ENCODE data around the gene GPC1.

GPC1 gene

DNA sequence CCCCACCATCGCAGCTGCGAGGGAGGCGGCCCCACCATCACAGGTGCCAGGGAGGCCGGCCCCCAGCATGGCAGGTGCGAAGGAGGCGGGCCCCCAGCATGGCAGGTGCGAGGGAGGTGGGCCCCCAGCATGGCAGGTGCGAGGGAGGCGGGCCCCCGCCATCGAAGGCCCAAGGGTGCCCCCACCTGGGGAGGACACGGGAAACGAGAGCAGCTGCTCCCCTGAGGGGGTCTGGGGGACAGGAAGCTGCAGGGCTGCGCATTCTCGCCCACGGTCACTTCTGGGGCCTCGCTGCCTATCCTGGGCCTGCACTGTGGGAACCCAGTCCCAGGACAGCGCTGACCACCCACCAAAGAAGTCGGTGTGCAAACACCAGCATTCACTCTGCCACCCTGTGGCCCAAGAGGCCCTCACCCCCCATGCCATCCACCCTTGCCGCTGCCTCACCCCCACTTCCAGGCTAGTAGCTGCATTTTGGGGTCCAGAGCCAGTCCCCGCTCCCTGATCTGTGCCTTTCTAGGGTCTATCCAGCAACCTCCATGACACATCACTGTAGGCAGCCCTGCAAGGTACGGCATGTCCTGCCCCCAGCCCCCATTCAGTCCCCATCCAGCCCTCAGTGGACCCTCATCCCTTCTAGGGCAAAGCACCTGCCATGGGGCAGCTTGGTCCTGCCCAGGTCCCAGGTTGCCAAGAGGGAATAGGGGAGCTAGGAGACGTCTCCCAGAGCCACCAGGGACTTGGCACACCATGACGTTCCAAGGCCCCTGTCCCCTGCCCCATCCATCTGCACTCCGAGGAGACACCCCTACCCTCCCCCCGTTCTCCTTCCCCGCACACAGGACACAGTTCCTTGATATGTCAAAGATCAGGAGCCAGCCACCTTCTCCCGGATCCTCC lies 24.0 kb upstream of the GPC1 start:
- Histone ChIP-seq H3K14ac (ENCODE audit: low read length) (no peak overlapping the region), H4K12ac (ENCODE audit: low read depth, low read length) (no peak overlapping the region), H3K4me1 (ENCODE audit: control insufficient read depth in 1 of 2, insufficient read depth in 2 of 2, low read length in 2 of 2) (no peaks in the 10 kb centered on the region), H2BK5ac (ENCODE audit: low read depth, low read length, poor library complexity) (no peak overlapping the region), H3K36me3 (ENCODE audit: control insufficient read depth in 1 of 2, insufficient read depth in 2 of 2, low read length in 2 of 2) (no peaks in the 10 kb centered on the region), H3K9me3 (ENCODE audit: insufficient read depth, low read depth, low read length) (peaks cover 4% of the 10 kb centered on the region), H3K9ac (ENCODE audit: low read length) (no peak overlapping the region), H3K23ac (ENCODE audit: low read length) (no peak overlapping the region), H3K27me3 (ENCODE audit: insufficient read depth, low read length) (no peaks in the 10 kb centered on the region), H3K18ac (ENCODE audit: low read length) (no peak overlapping the region), H3K79me1 (ENCODE audit: low read length) (no peaks in the 10 kb centered on the region), H3K4ac (ENCODE audit: low read depth, low read length) (no peak overlapping the region), H2AK5ac (ENCODE audit: low read length) (no peak overlapping the region), H3K79me2 (ENCODE audit: control insufficient read depth, insufficient read depth, low read length, poor library complexity) (no peaks in the 10 kb centered on the region), H4K8ac (ENCODE audit: low read depth, low read length) (no peak overlapping the region), H2AFZ (ENCODE audit: insufficient read depth, low read length, poor library complexity) (no peak overlapping the region), H2BK120ac (ENCODE audit: insufficient read depth, low read length, poor library complexity) (no peak overlapping the region), H3K4me3 (ENCODE audit: low read depth, low read length) (no peak overlapping the region), H2BK12ac (ENCODE audit: low read length) (no peak overlapping the region), H3K4me2 (ENCODE audit: low read length) (no peak overlapping the region), H3K27ac (ENCODE audit: low read depth, low read length) (no peak overlapping the region), H4K91ac (ENCODE audit: low read depth, low read length) (no peak overlapping the region)
- WGBS (ENCODE audit: extremely low coverage, insufficient coverage, insufficient read length), result no CpG with 5 or more reads among the region's 28 CpGs
- DNase-seq, result no peak

DNA sequence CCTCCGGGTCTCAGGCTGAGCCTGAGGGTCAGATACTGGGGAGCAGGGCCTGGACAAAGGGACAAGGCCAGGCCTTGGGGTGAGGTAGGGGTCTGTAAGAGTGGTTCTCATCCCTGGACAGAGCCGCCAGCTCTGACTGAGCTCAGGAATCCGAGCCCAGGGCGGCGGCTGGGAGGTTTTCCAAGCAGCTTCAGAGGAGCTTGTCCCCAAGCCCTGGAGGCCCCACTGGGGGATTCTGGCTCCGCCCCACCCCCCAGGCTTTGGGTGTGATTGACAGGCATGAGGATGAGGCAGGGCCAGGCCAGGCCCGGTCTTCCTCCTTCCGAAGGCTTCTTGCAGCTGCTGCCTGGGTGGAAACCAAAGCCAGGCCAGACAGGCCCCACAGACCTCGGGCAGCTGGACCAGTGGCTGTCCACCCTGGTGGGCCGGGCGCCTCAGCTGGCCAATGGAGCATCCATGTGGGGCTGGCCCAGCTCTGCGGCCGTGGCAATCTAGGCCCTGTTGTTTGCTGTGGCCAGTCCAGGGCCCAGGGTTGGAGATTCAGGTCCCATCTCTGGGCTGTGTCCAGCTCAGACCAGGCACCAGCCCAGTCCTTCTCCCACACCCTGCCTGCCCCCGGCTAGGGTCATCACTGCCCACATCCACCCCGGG lies 23.1 kb upstream of the GPC1 start:
- Histone ChIP-seq H3K79me2 (ENCODE audit: control insufficient read depth, insufficient read depth, low read length, poor library complexity) (no peaks in the 10 kb centered on the region), H3K27me3 (ENCODE audit: insufficient read depth, low read length) (no peaks in the 10 kb centered on the region), H3K9me3 (ENCODE audit: insufficient read depth, low read depth, low read length) (peaks cover 4% of the 10 kb centered on the region), H4K91ac (ENCODE audit: low read depth, low read length) (no peak overlapping the region), H3K27ac (ENCODE audit: low read depth, low read length) (no peak overlapping the region), H3K9ac (ENCODE audit: low read length) (no peak overlapping the region), H3K18ac (ENCODE audit: low read length) (no peak overlapping the region), H2AFZ (ENCODE audit: insufficient read depth, low read length, poor library complexity) (no peak overlapping the region), H3K79me1 (ENCODE audit: low read length) (no peaks in the 10 kb centered on the region), H2BK5ac (ENCODE audit: low read depth, low read length, poor library complexity) (no peak overlapping the region), H2BK120ac (ENCODE audit: insufficient read depth, low read length, poor library complexity) (no peak overlapping the region), H3K36me3 (ENCODE audit: control insufficient read depth in 1 of 2, insufficient read depth in 2 of 2, low read length in 2 of 2) (no peaks in the 10 kb centered on the region), H3K23ac (ENCODE audit: low read length) (no peak overlapping the region), H3K4ac (ENCODE audit: low read depth, low read length) (no peak overlapping the region), H4K12ac (ENCODE audit: low read depth, low read length) (no peak overlapping the region), H2BK12ac (ENCODE audit: low read length) (no peak overlapping the region), H4K8ac (ENCODE audit: low read depth, low read length) (no peak overlapping the region), H3K14ac (ENCODE audit: low read length) (no peak overlapping the region), H3K4me1 (ENCODE audit: control insufficient read depth in 1 of 2, insufficient read depth in 2 of 2, low read length in 2 of 2) (no peaks in the 10 kb centered on the region), H3K4me2 (ENCODE audit: low read length) (no peak overlapping the region), H2AK5ac (ENCODE audit: low read length) (no peak overlapping the region), H3K4me3 (ENCODE audit: low read depth, low read length) (peak overlapping the region; percentile 36)
- DNase-seq, result no peak
- WGBS (ENCODE audit: extremely low coverage, insufficient coverage, insufficient read length), result no CpG with 5 or more reads among the region's 15 CpGs

DNA sequence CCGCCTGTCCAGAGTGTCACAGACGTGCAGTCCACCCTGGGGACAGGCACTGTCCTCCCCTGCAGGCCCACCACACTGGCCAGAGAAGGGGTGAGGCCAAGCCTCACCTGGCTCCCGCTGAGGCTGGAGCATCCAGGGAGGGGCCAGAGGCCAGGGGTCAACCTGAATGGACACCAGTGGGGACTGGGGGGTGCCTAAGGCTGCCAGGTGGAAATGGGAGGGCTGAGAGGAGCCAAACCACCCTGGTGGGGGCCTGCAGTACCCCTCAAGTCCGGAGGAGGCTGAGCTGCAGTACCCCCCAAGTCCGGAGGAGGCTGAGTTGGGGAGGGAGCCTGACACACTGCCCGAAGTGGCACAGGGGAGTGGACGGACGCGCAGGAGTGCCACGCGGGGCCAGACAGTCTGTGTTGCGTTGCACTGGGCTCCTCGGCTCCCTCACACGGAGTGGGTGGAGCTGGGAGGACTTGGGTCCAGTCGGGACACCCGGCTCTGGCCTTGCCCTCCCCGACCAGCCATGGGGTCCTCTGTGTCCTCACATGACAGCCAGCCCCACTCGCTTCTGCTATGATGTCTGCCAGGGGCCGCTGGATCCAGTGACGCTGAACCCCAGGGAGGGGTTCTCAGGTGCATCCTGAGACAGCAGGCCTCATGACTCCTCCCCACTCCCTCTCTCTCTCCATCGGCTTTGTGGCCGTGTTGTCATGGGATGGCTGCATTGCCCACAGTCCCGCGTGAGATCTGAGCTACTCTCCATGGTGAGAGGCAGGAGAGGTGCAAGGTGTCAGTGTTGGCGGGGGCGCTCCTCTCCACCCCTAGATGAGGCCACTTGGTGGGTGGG lies 22.3 kb upstream of the GPC1 start:
- no peaks in the 10 kb centered on the region for H3K36me3 ChIP-seq (ENCODE audit: control insufficient read depth in 1 of 2, insufficient read depth in 2 of 2, low read length in 2 of 2)
- no peak overlapping the region for H2AFZ ChIP-seq (ENCODE audit: insufficient read depth, low read length, poor library complexity)
- H3K79me2 ChIP-seq (ENCODE audit: control insufficient read depth, insufficient read depth, low read length, poor library complexity), result no peaks in the 10 kb centered on the region
- peaks cover 4% of the 10 kb centered on the region for H3K9me3 ChIP-seq (ENCODE audit: insufficient read depth, low read depth, low read length)
- DNase-seq, result no peak
- no peak overlapping the region for H3K18ac ChIP-seq (ENCODE audit: low read length)
- no peak overlapping the region for H3K27ac ChIP-seq (ENCODE audit: low read depth, low read length)
- no peak overlapping the region for H3K4ac ChIP-seq (ENCODE audit: low read depth, low read length)
- no peak overlapping the region for H2BK12ac ChIP-seq (ENCODE audit: low read length)
- no peak overlapping the region for H2BK5ac ChIP-seq (ENCODE audit: low read depth, low read length, poor library complexity)
- no peak overlapping the region for H3K4me2 ChIP-seq (ENCODE audit: low read length)
- no peak overlapping the region for H3K14ac ChIP-seq (ENCODE audit: low read length)
- no peak overlapping the region for H2AK5ac ChIP-seq (ENCODE audit: low read length)
- no peaks in the 10 kb centered on the region for H3K27me3 ChIP-seq (ENCODE audit: insufficient read depth, low read length)
- H4K91ac ChIP-seq (ENCODE audit: low read depth, low read length), result no peak overlapping the region
- H4K8ac ChIP-seq (ENCODE audit: low read depth, low read length), result no peak overlapping the region
- H3K23ac ChIP-seq (ENCODE audit: low read length), result no peak overlapping the region
- no peak overlapping the region for H4K12ac ChIP-seq (ENCODE audit: low read depth, low read length)
- H3K9ac ChIP-seq (ENCODE audit: low read length), result peak overlapping the region; percentile 25
- WGBS (ENCODE audit: extremely low coverage, insufficient coverage, insufficient read length), result no CpG with 5 or more reads among the region's 26 CpGs
- H3K4me1 ChIP-seq (ENCODE audit: control insufficient read depth in 1 of 2, insufficient read depth in 2 of 2, low read length in 2 of 2), result no peaks in the 10 kb centered on the region
- H3K4me3 ChIP-seq (ENCODE audit: low read depth, low read length), result peak overlapping the region; percentile 21
- H2BK120ac ChIP-seq (ENCODE audit: insufficient read depth, low read length, poor library complexity), result no peak overlapping the region
- H3K79me1 ChIP-seq (ENCODE audit: low read length), result no peaks in the 10 kb centered on the region

DNA sequence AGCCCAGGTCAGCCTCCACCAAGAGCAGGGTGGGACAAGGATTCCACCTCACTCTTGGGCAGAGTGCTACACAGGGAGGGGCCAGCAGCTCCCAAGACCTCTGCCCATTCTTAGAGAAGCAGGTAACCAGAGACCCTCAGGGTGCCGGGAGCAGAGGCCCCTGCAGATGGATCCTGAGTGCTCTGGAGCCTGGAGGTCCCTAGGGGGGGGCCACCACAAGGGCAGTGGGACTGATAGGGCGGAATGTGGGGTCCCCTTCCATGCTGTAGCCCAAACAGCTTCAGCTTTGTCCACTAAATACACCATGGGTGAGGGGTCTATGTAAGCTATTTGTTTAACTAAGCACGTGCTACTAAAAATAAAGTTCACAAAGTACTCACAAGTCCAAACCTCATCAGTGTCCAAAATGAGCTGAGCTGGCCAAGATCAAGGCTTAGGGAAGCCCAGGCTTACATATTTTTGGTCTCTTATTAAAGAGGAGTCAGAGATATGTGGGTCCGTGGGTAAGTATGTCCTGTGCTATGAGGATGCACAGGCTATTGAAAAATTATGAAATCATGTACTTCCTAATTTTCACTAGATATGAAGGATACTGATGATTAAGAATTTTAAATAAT lies 21.5 kb upstream of the GPC1 start:
- no peak overlapping the region for H2BK5ac ChIP-seq (ENCODE audit: low read depth, low read length, poor library complexity)

More for the DNA sequence above, 21.5 kb upstream of the GPC1 start:
- Histone ChIP-seq H3K36me3 (ENCODE audit: control insufficient read depth in 1 of 2, insufficient read depth in 2 of 2, low read length in 2 of 2) (no peaks in the 10 kb centered on the region), H3K9me3 (ENCODE audit: insufficient read depth, low read depth, low read length) (peaks cover 10% of the 10 kb centered on the region), H4K12ac (ENCODE audit: low read depth, low read length) (no peak overlapping the region), H3K4me1 (ENCODE audit: control insufficient read depth in 1 of 2, insufficient read depth in 2 of 2, low read length in 2 of 2) (no peaks in the 10 kb centered on the region), H2BK120ac (ENCODE audit: insufficient read depth, low read length, poor library complexity) (no peak overlapping the region), H4K8ac (ENCODE audit: low read depth, low read length) (no peak overlapping the region), H2AK5ac (ENCODE audit: low read length) (no peak overlapping the region), H3K79me1 (ENCODE audit: low read length) (no peaks in the 10 kb centered on the region), H3K4me3 (ENCODE audit: low read depth, low read length) (no peak overlapping the region), H2AFZ (ENCODE audit: insufficient read depth, low read length, poor library complexity) (no peak overlapping the region), H3K14ac (ENCODE audit: low read length) (no peak overlapping the region), H3K27me3 (ENCODE audit: insufficient read depth, low read length) (no peaks in the 10 kb centered on the region), H2BK12ac (ENCODE audit: low read length) (no peak overlapping the region), H3K27ac (ENCODE audit: low read depth, low read length) (no peak overlapping the region), H3K4me2 (ENCODE audit: low read length) (no peak overlapping the region), H3K4ac (ENCODE audit: low read depth, low read length) (no peak overlapping the region), H3K79me2 (ENCODE audit: control insufficient read depth, insufficient read depth, low read length, poor library complexity) (no peaks in the 10 kb centered on the region), H3K23ac (ENCODE audit: low read length) (no peak overlapping the region), H4K91ac (ENCODE audit: low read depth, low read length) (no peak overlapping the region), H3K18ac (ENCODE audit: low read length) (no peak overlapping the region), H3K9ac (ENCODE audit: low read length) (no peak overlapping the region)
- no peak for DNase-seq
- no CpG with 5 or more reads among the region's 4 CpGs for WGBS (ENCODE audit: extremely low coverage, insufficient coverage, insufficient read length)

Measured in trophoblast cell (in vitro differentiated cells and primary cell).